Activated CD4-positive, alpha-beta memory T cell treated with anti-CD3 and anti-CD28 coated beads for 36 hours (primary cell): ENCODE data around the gene NR0B2. TPM values are rescaled to one million over a fixed set of nuclear protein-coding genes. Genes with fewer than 3 reads are reported as not detected.

ENCODE experiments used
- total RNA-seq, 2 experiments: library from RNA; stranded (reverse); gene quantifications; one replicate each; pipeline ENCODE4 v1.2.3, GENCODE V29; 2021

NR0B2 gene
- total RNA-seq, 2 experiments from 2014 or later: not detected

Other genes starting within 250 kb of the NR0B2 start
- 10 to 100 TPM; 64.3 to 67.8 TPM for gene ARID1A, start 218.0 kb downstream of the NR0B2 start, total RNA-seq
- 10 to 100 TPM; 15.1 to 15.3 TPM for gene PIGV, start 126.0 kb downstream of the NR0B2 start, total RNA-seq
- 10 to 100 TPM; 60.2 to 63.5 TPM for gene ZDHHC18, start 87.3 kb downstream of the NR0B2 start, total RNA-seq
- 1 to 10 TPM in 1 of 2 experiments, under 1 TPM in 1; 0.95 to 1.5 TPM for gene SFN, start 50.8 kb downstream of the NR0B2 start, total RNA-seq
- gene GPN2, start 23.7 kb downstream of the NR0B2 start, total RNA-seq: 10 to 100 TPM; 35.4 to 38.3 TPM
- gene GPATCH3, start 13.5 kb downstream of the NR0B2 start, total RNA-seq: 1 to 10 TPM; 6.3 to 9.2 TPM
- 10 to 100 TPM; 90.8 to 97.1 TPM for gene NUDC, start 7.8 kb upstream of the NR0B2 start, total RNA-seq
- not detected for gene KDF1, start 46.5 kb upstream of the NR0B2 start, total RNA-seq
- gene TRNP1, start 79.7 kb upstream of the NR0B2 start, total RNA-seq: under 1 TPM; 0.19 to 0.53 TPM
- gene TENT5B, start 98.9 kb upstream of the NR0B2 start, total RNA-seq: not detected
- gene SLC9A1, start 241.2 kb upstream of the NR0B2 start, total RNA-seq: 10 to 100 TPM; 16.0 to 17.8 TPM